ENCODE measurements around the gene RBP3.

DNA sequence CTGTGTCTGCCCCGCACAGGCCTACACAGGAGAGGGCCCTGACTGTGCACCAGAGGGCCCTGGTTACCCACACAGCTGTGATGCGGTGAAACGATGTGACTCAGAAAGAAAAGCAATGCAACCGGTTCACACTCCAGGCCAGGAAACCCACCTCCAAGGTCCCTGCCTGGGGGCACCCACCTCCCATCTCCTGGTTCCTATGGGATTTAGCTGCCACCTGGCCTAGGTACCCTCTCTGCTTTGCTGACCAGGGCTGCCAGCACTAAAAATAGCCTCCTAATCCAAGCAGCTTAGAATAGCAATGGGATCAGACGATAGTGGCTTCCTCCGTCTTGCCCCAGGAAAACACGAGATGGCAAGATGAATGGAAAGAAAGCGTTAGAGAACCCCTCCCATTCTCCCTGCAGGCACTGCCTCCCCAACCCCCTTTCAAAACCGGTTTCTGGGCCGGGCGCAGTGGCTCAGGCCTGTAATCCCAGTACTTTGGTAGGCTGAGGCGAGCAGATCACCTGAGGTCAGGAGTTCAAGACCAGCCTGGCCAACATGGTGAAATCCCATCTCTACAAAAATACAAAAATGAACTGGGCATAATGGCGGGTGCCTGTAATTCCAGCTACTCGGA is 12.4 kb downstream of the RBP3 start:
- TF ChIP-seq, protein P1, sequence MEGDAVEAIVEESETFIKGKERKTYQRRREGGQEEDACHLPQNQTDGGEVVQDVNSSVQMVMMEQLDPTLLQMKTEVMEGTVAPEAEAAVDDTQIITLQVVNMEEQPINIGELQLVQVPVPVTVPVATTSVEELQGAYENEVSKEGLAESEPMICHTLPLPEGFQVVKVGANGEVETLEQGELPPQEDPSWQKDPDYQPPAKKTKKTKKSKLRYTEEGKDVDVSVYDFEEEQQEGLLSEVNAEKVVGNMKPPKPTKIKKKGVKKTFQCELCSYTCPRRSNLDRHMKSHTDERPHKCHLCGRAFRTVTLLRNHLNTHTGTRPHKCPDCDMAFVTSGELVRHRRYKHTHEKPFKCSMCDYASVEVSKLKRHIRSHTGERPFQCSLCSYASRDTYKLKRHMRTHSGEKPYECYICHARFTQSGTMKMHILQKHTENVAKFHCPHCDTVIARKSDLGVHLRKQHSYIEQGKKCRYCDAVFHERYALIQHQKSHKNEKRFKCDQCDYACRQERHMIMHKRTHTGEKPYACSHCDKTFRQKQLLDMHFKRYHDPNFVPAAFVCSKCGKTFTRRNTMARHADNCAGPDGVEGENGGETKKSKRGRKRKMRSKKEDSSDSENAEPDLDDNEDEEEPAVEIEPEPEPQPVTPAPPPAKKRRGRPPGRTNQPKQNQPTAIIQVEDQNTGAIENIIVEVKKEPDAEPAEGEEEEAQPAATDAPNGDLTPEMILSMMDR (IDR thresholded peaks at IDR 0.05 in 4 of 5, conservative IDR thresholded peaks at IDR 0.05 in 1 of 5) = no peak
- no peak for TF ChIP-seq POLR2A (IDR thresholded peaks at IDR 0.05)

Measured in gastrocnemius medialis (tissue), 4 donors.